OCI-LY3 (cell line): ENCODE data around the gene EMX1.

Experiments
- H2AFZ ChIP-seq: fragments of 200-600, 300-600 bp; shearing (Covaris generic); 2 replicates; pipeline ENCODE4 v1.6.0; 2014; ENCODE audit warnings: antibody characterized with exemption, low read depth, low read length
- H3K27ac ChIP-seq: fragments of 200-600, 300-600 bp; sonication (generic); 2 replicates; pipeline ENCODE4 v1.5.1; 2014; ENCODE audit warnings: mild to moderate bottlenecking, low read length, moderate library complexity, mixed read lengths
- H3K27me3 ChIP-seq: fragments of 200-600, 300-600 bp; sonication (generic); 2 replicates; pipeline ENCODE4 v1.6.1; 2014; ENCODE audit warnings: low read depth, low read length, mixed read lengths
- H3K36me3 ChIP-seq: fragments of 200-600, 300-600 bp; sonication (generic); replicated peaks from 2 replicates; pipeline ENCODE3; 2014; ENCODE audit warnings: low read depth, low read length, mixed read lengths
- H3K4me1 ChIP-seq: fragments of 300-600, 200-600 bp; sonication (generic); 2 replicates; pipeline ENCODE4 v1.6.1; 2014; ENCODE audit warnings: low read length, mixed read lengths
- H3K4me2 ChIP-seq: fragments of 200-600, 300-600 bp; sonication (generic); 2 replicates; pipeline ENCODE4 v1.6.1; 2014; ENCODE audit warnings: low read length, mixed read lengths
- H3K4me3 ChIP-seq: fragments of 300-600, 200-600 bp; sonication (generic); 2 replicates; pipeline ENCODE4 v1.5.1; 2014; ENCODE audit warnings: antibody characterized with exemption, mild to moderate bottlenecking, low read length, moderate library complexity
- H3K79me2 ChIP-seq: fragments of 300-600, 200-600 bp; shearing (Covaris generic); 2 replicates; pipeline ENCODE4 v1.6.1; 2014; ENCODE audit warnings: mild to moderate bottlenecking, low read length, mixed read lengths
- H3K9ac ChIP-seq: fragments of 300-600, 200-600 bp; shearing (Covaris generic); 2 replicates; pipeline ENCODE4 v1.6.0; 2014; ENCODE audit warnings: mild to moderate bottlenecking, low read length, moderate library complexity
- H3K9me3 ChIP-seq: fragments of 200-600, 300-600 bp; shearing (Covaris generic); 2 replicates; pipeline ENCODE4 v1.6.1; 2014; ENCODE audit warnings: low read length, mixed read lengths; ENCODE audit not compliant: insufficient read depth
- H4K20me1 ChIP-seq: fragments of 200-600, 300-600 bp; sonication (generic); 2 replicates; pipeline ENCODE4 v1.6.1; 2016; ENCODE audit warnings: low read length, mixed read lengths; ENCODE audit not compliant: insufficient read depth
- CTCF ChIP-seq: fragments of 200-600, 300-600 bp; sonication (generic); IDR thresholded peaks from 2 replicates; pipeline ENCODE4 v1.5.1; 2014; ENCODE audit warnings: antibody characterized with exemption, low read length, low read depth
- EZH2phosphoT487 ChIP-seq: fragments of 200-600 bp; shearing (Covaris generic); IDR thresholded peaks from 2 replicates; pipeline ENCODE4 v1.6.1; 2018; ENCODE audit warnings: antibody characterized with exemption, mixed run types, low read depth

The EMX1 gene

GRCh38 chr2:72915907-72916742 lies 1.2 kb upstream of the EMX1 start:
- Histone ChIP-seq H2AFZ (no peak overlapping the region), H3K9me3 (no peaks in the 10 kb centered on the region), H3K79me2 (no peaks in the 10 kb centered on the region), H3K36me3 (no peaks in the 10 kb centered on the region), H3K4me2 (no peak overlapping the region), H3K4me1 (no peaks in the 10 kb centered on the region), H4K20me1 (no peaks in the 10 kb centered on the region), H3K9ac (no peak overlapping the region), H3K27ac (no peak overlapping the region), H3K4me3 (no peak overlapping the region), H3K27me3 (peaks cover 34% of the 10 kb centered on the region)
- TF ChIP-seq CTCF (no peak), EZH2phosphoT487 (no peak)

- peaks cover 28% of the 10 kb centered on the region for H3K27me3 ChIP-seq
- H3K4me3 ChIP-seq, result no peak overlapping the region
- TF ChIP-seq EZH2phosphoT487, result no peak
- TF ChIP-seq CTCF, result no peak
- no peak overlapping the region for H3K4me2 ChIP-seq
- no peaks in the 10 kb centered on the region for H3K79me2 ChIP-seq
- H3K9me3 ChIP-seq, result no peaks in the 10 kb centered on the region
- H3K36me3 ChIP-seq, result no peaks in the 10 kb centered on the region
- H4K20me1 ChIP-seq, result no peaks in the 10 kb centered on the region
- no peak overlapping the region for H2AFZ ChIP-seq
- no peaks in the 10 kb centered on the region for H3K4me1 ChIP-seq
- H3K9ac ChIP-seq, result no peak overlapping the region
- no peak overlapping the region for H3K27ac ChIP-seq
These were observed 579 bp upstream of the EMX1 start for GRCh38 chr2:72916743-72917137.

GRCh38 chr2:72917877-72918553 lies 696 bp downstream of the EMX1 start:
- no peaks in the 10 kb centered on the region for H3K9me3 ChIP-seq
- no peak overlapping the region for H3K4me2 ChIP-seq
- no peaks in the 10 kb centered on the region for H3K4me1 ChIP-seq
- H3K36me3 ChIP-seq, result no peaks in the 10 kb centered on the region
- H2AFZ ChIP-seq, result no peak overlapping the region
- TF ChIP-seq CTCF, result no peak
- no peak for TF ChIP-seq EZH2phosphoT487
- no peaks in the 10 kb centered on the region for H3K79me2 ChIP-seq
- no peak overlapping the region for H3K27ac ChIP-seq
- H3K4me3 ChIP-seq, result no peak overlapping the region
- H3K27me3 ChIP-seq, result peaks cover 17% of the 10 kb centered on the region
- H4K20me1 ChIP-seq, result no peaks in the 10 kb centered on the region
- no peak overlapping the region for H3K9ac ChIP-seq
